KMS-11 (cell line): ENCODE results near the gene AARS2.

Experiments
- H2AFZ ChIP-seq: fragments of 200-600 bp; sonication (generic); 2 replicates; pipeline ENCODE4 v1.6.1; 2016; ENCODE audit warnings: antibody characterized with exemption, mixed run types, low read depth
- H3K27ac ChIP-seq: fragments of 200-600 bp; sonication (generic); 2 replicates; pipeline ENCODE4 v1.6.1; 2016; ENCODE audit warnings: mild to moderate bottlenecking, mixed run types
- H3K27me3 ChIP-seq: fragments of 200-600 bp; sonication (generic); 2 replicates; pipeline ENCODE4 v1.6.1; 2017; ENCODE audit warnings: mild to moderate bottlenecking, low read depth, mixed run types, moderate library complexity; ENCODE audit not compliant: insufficient read depth
- H3K36me3 ChIP-seq: fragments of 200-600 bp; sonication (generic); 2 replicates; pipeline ENCODE4 v1.6.1; 2017; ENCODE audit warnings: mild to moderate bottlenecking, mixed run types; ENCODE audit not compliant: insufficient read depth
- H3K4me1 ChIP-seq: fragments of 200-600 bp; sonication (generic); 2 replicates; pipeline ENCODE4 v1.6.1; 2016; ENCODE audit warnings: mild to moderate bottlenecking, low read depth, mixed run types; ENCODE audit not compliant: poor library complexity, severe bottlenecking
- H3K4me2 ChIP-seq: fragments of 200-600 bp; sonication (generic); 2 replicates; pipeline ENCODE4 v1.7.0; 2016; ENCODE audit warnings: mild to moderate bottlenecking, mixed run types
- H3K4me3 ChIP-seq: fragments of 200-600 bp; sonication (generic); IDR thresholded peaks from 2 replicates; pipeline ENCODE4 v1.6.1; 2017; ENCODE audit warnings: low read depth, low read length, mixed read lengths; ENCODE audit not compliant: insufficient read depth
- H3K79me2 ChIP-seq: fragments of 200-600 bp; sonication (generic); 2 replicates; pipeline ENCODE4 v1.6.1; 2016; ENCODE audit warnings: low read depth, mixed run types; ENCODE audit not compliant: insufficient read depth
- H3K9ac ChIP-seq: fragments of 200-600 bp; sonication (generic); 2 replicates; pipeline ENCODE4 v1.6.1; 2016; ENCODE audit warnings: mild to moderate bottlenecking, mixed run types
- H4K20me1 ChIP-seq: fragments of 200-600 bp; sonication (generic); 2 replicates; pipeline ENCODE4 v1.6.1; 2016; ENCODE audit warnings: mild to moderate bottlenecking, mixed run types; ENCODE audit not compliant: insufficient read depth
- TF ChIP-seq, protein P1 (sequence below): fragments of 200-600 bp; sonication (generic); conservative IDR thresholded peaks from 2 replicates; pipeline ENCODE4 v1.6.1; 2017; ENCODE audit warnings: low read depth, mild to moderate bottlenecking, antibody characterized with exemption, low read length, moderate library complexity, mixed read lengths

The AARS2 gene

GRCh38 chr6:44256775-44257024 is 56.4 kb downstream of the AARS2 start:
- Histone ChIP-seq H3K4me1 (peaks cover 67% of the 10 kb centered on the region), H3K9ac (peak overlapping the region; percentile 82), H3K27ac (peak overlapping the region; percentile 66; the same call in 1 of the 2 replicates), H3K4me2 (peak overlapping the region; percentile 96), H2AFZ (peak overlapping the region; percentile 69; the same call in 1 of the 2 replicates), H4K20me1 (peaks cover 21% of the 10 kb centered on the region), H3K27me3 (no peaks in the 10 kb centered on the region), H3K4me3 (peak overlapping the region; percentile 43), H3K36me3 (peaks cover 20% of the 10 kb centered on the region), H3K79me2 (peaks cover 38% of the 10 kb centered on the region)
- TF ChIP-seq, protein P1, sequence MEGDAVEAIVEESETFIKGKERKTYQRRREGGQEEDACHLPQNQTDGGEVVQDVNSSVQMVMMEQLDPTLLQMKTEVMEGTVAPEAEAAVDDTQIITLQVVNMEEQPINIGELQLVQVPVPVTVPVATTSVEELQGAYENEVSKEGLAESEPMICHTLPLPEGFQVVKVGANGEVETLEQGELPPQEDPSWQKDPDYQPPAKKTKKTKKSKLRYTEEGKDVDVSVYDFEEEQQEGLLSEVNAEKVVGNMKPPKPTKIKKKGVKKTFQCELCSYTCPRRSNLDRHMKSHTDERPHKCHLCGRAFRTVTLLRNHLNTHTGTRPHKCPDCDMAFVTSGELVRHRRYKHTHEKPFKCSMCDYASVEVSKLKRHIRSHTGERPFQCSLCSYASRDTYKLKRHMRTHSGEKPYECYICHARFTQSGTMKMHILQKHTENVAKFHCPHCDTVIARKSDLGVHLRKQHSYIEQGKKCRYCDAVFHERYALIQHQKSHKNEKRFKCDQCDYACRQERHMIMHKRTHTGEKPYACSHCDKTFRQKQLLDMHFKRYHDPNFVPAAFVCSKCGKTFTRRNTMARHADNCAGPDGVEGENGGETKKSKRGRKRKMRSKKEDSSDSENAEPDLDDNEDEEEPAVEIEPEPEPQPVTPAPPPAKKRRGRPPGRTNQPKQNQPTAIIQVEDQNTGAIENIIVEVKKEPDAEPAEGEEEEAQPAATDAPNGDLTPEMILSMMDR, result no peak

GRCh38 chr6:44255871-44256774 is 57.0 kb downstream of the AARS2 start:
- Histone ChIP-seq H4K20me1 (peaks cover 27% of the 10 kb centered on the region), H3K36me3 (peaks cover 25% of the 10 kb centered on the region), H3K79me2 (peaks cover 38% of the 10 kb centered on the region), H3K4me1 (peaks cover 65% of the 10 kb centered on the region), H3K4me2 (peak overlapping the region; percentile 96), H3K4me3 (peak overlapping the region; percentile 43), H3K27ac (peak overlapping the region; percentile 66; the same call in 1 of the 2 replicates), H3K9ac (peak overlapping the region; percentile 82; the same call in 1 of the 2 replicates), H3K27me3 (no peaks in the 10 kb centered on the region), H2AFZ (no peak overlapping the region)
- TF ChIP-seq, protein P1, result no peak

DNA sequence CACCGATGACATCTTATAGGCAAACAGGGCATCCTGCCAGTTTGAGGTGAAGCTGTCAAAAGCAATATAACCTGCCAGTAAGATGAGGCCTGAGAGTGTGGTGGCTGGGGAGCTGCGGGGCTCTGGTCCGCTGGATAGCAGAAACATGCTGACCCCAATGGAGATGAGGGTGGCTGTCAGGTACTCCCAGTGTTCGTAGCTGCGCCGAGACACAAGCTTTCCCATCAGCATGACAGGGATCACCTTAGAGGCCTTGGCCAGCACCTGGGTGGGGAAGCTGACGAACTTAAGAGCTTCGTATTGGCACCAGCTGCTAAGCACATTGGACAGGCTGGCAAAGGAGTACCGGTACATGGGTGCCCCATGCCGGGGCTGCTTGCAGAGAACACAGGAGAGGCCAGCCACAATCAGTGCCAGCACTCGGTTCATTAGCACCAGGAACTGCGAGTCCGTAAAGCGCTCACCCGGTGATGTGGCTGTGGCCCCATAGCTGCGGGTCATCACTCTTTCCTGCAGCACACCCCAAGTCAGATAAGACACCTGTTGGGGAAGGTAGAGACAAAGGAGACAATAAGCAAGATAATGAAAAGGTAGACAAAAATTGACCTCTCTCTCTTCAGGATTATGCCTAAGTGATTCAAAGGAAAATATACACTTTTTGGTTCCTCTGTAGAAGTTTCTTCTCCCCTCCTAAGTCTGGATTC is 57.9 kb downstream of the AARS2 start:
- TF ChIP-seq, protein P1, result no peak
- Histone ChIP-seq H3K4me3 (no peak overlapping the region), H3K4me2 (peak overlapping the region; percentile 96; the same call in 1 of the 2 replicates), H3K36me3 (peaks cover 34% of the 10 kb centered on the region), H4K20me1 (peaks cover 36% of the 10 kb centered on the region), H3K79me2 (peaks cover 43% of the 10 kb centered on the region), H3K27ac (peak overlapping the region; percentile 66; the same call in 1 of the 2 replicates), H2AFZ (no peak overlapping the region), H3K27me3 (no peaks in the 10 kb centered on the region), H3K9ac (no peak overlapping the region), H3K4me1 (peaks cover 70% of the 10 kb centered on the region)

GRCh38 chr6:44254191-44255104 is 58.7 kb downstream of the AARS2 start:
- H4K20me1 ChIP-seq, result peaks cover 44% of the 10 kb centered on the region
- peak overlapping the region; percentile 66; the same call in 1 of the 2 replicates for H3K27ac ChIP-seq
- TF ChIP-seq, protein P1, result no peak
- no peak overlapping the region for H2AFZ ChIP-seq
- no peak overlapping the region for H3K4me3 ChIP-seq
- H3K36me3 ChIP-seq, result peaks cover 42% of the 10 kb centered on the region
- no peak overlapping the region for H3K4me2 ChIP-seq
- H3K27me3 ChIP-seq, result no peaks in the 10 kb centered on the region
- H3K79me2 ChIP-seq, result peaks cover 51% of the 10 kb centered on the region
- no peak overlapping the region for H3K9ac ChIP-seq
- peaks cover 72% of the 10 kb centered on the region for H3K4me1 ChIP-seq
